Calu3 (cell line): Measurements from ENCODE around the gene FBRS. TPM values are rescaled to one million over a fixed set of nuclear protein-coding genes. Genes with fewer than 3 reads are reported as not detected.

Source experiments
- BruUV-seq: library from RNA; stranded (reverse); fragments of 400-500 nt; replicated peaks from 2 replicates; lab custom pipeline; 2021; lab: Mats Ljungman, UMichigan
- CTCF ChIA-PET: fragments of 300-600 bp; sonication (Branson Sonifier 250); formaldehyde crosslinking; loops from one replicate; lab custom pipeline; 2022; ENCODE audit warnings: antibody characterized with exemption; lab: Charles Lee
- DNase-seq: peaks from one replicate; pipeline ENCODE4 v3.0.0; 2022
- H3K27ac Mint-ChIP-seq: one replicate; pipeline ENCODE4 v1.8.0; 2022; ENCODE audit warnings: mixed read lengths; ENCODE audit not compliant: unreplicated experiment
- H3K27me3 Mint-ChIP-seq: one replicate; pipeline ENCODE4 v1.8.0; 2022; ENCODE audit warnings: mixed read lengths; ENCODE audit not compliant: unreplicated experiment
- H3K36me3 Mint-ChIP-seq: one replicate; pipeline ENCODE4 v1.8.0; 2022; ENCODE audit warnings: mild to moderate bottlenecking, moderate library complexity, mixed read lengths; ENCODE audit not compliant: insufficient read depth, unreplicated experiment
- H3K4me1 Mint-ChIP-seq: one replicate; pipeline ENCODE4 v1.8.0; 2022; ENCODE audit warnings: mild to moderate bottlenecking, low read depth, mixed read lengths; ENCODE audit not compliant: unreplicated experiment
- H3K4me3 Mint-ChIP-seq: one replicate; pipeline ENCODE4 v1.8.0; 2022; ENCODE audit warnings: mild to moderate bottlenecking, low read depth, moderate library complexity, mixed read lengths; ENCODE audit not compliant: unreplicated experiment
- H3K9me3 Mint-ChIP-seq: one replicate; pipeline ENCODE4 v1.8.0; 2022; ENCODE audit warnings: low read depth, mixed read lengths; ENCODE audit not compliant: unreplicated experiment
- CTCF ChIP-seq: fragments of 200-600 bp; IDR thresholded peaks from one replicate; pipeline ENCODE4 v1.8.0; 2022; ENCODE audit warnings: antibody characterized with exemption; ENCODE audit not compliant: unreplicated experiment
- intact Hi-C: fragments of 100-400 bp; cut with micrococcal nuclease; formaldehyde crosslinking; loops from one replicate; pipeline ENCODE4 v1.10.0; 2022; ENCODE audit not compliant: unreplicated experiment
- total RNA-seq: library from RNA; stranded (reverse); gene quantifications from 2 replicates; pipeline ENCODE4 v1.2.3, GENCODE V29; 2022

The FBRS gene
- total RNA-seq, 1 experiment from 2014 or later: 113 TPM

- intact Hi-C loops: no loop called here
- peak; percentile 55 for TF ChIP-seq CTCF
- peaks cover 8% of the 10 kb centered on the region for H3K4me1 Mint-ChIP-seq
- no peaks in the 10 kb centered on the region for H3K9me3 Mint-ChIP-seq
- BruUV-seq: no TSS peak
- peaks cover 19% of the 10 kb centered on the region for H3K36me3 Mint-ChIP-seq
- no peak overlapping the region for H3K4me3 Mint-ChIP-seq
- CTCF ChIA-PET: interaction anchor here (0.6 to 1.5 kb wide), 4 partner anchors 70 to 286 kb away, joined by 3 to 7 read pairs (median 5); partner anchors contain the start of genes DCTPP1 and FBXL19
- H3K27me3 Mint-ChIP-seq: no peaks in the 10 kb centered on the region
- DNase-seq: peak; percentile 58
- no peak overlapping the region for H3K27ac Mint-ChIP-seq
Measured at GRCh38 chr16:30637944-30638343, 20.3 kb upstream of the FBRS start.

GRCh38 chr16:30641378-30641982 is 16.8 kb upstream of the FBRS start:
- TF ChIP-seq CTCF: no peak
- no TSS peak for BruUV-seq
- H3K36me3 Mint-ChIP-seq: no peaks in the 10 kb centered on the region
- no peaks in the 10 kb centered on the region for H3K4me1 Mint-ChIP-seq
- intact Hi-C loops: no loop called here
- no peaks in the 10 kb centered on the region for H3K27me3 Mint-ChIP-seq
- no peak overlapping the region for H3K4me3 Mint-ChIP-seq
- DNase-seq: no peak
- H3K27ac Mint-ChIP-seq: no peak overlapping the region
- CTCF ChIA-PET: interaction anchor here (0.6 to 1.2 kb wide), 4 partner anchors 9 to 740 kb away, joined by 3 to 4 read pairs (median 4); no protein-coding TSS in a partner anchor
- no peaks in the 10 kb centered on the region for H3K9me3 Mint-ChIP-seq

- CTCF ChIA-PET: interaction anchor here (0.6 to 1.6 kb wide), 2 partner anchors 11 to 123 kb away, joined by 3 to 5 read pairs; no protein-coding TSS in a partner anchor
- BruUV-seq: no TSS peak
- no peaks in the 10 kb centered on the region for H3K36me3 Mint-ChIP-seq
- no peaks in the 10 kb centered on the region for H3K27me3 Mint-ChIP-seq
- DNase-seq: no peak
- no peaks in the 10 kb centered on the region for H3K9me3 Mint-ChIP-seq
- no peak overlapping the region for H3K4me3 Mint-ChIP-seq
- H3K4me1 Mint-ChIP-seq: no peaks in the 10 kb centered on the region
- TF ChIP-seq CTCF: no peak
- intact Hi-C loops: no loop called here
- no peak overlapping the region for H3K27ac Mint-ChIP-seq
Measured at GRCh38 chr16:30644334-30644830, 13.8 kb upstream of the FBRS start.

- no peak for TF ChIP-seq CTCF
- intact Hi-C loops: no loop called here
- Mint-ChIP-seq H3K27ac (no peak overlapping the region), H3K9me3 (no peaks in the 10 kb centered on the region), H3K4me1 (no peaks in the 10 kb centered on the region), H3K27me3 (no peaks in the 10 kb centered on the region), H3K4me3 (no peak overlapping the region), H3K36me3 (peaks cover 9% of the 10 kb centered on the region)
- CTCF ChIA-PET: interaction anchor here (0.6 to 1.6 kb wide), 3 partner anchors 12 to 207 kb away, joined by 3 to 5 read pairs (median 3); no protein-coding TSS in a partner anchor
- no peak for DNase-seq
- no TSS peak for BruUV-seq
Measured at GRCh38 chr16:30645727-30646126, 12.5 kb upstream of the FBRS start.
